HG03066 (cell line): ENCODE measurements around the gene GNS.
A peak's percentile ranks its signal among the peaks of the same experiment; 100 is the strongest.

Source experiments
- ATAC-seq: cut with Tn5 transposase; IDR thresholded peaks from one replicate; pipeline ENCODE4 v1.9.1; 2021; ENCODE audit warnings: low read depth; ENCODE audit not compliant: unreplicated experiment

GNS gene

DNA sequence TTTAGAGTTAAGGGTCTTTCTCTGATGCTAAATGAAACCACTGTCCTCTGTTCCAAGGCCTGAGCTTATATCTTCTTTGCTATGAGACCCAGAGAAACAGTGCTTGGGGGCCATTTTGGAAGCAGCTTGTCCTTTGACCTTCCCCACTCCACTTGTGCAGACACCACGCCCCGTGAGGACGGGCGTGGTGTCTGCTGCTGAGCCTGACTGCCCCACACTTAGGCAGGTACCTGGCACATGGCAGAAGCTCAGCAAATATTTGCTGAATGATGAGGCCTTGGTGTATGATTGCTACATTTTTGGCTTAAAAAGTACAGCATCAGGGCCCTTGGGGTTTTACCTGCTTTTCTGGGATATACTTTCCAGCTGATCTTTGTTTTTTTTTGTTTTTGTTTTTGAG is 79.0 kb downstream of the GNS start:
- ATAC-seq = no peak

DNA sequence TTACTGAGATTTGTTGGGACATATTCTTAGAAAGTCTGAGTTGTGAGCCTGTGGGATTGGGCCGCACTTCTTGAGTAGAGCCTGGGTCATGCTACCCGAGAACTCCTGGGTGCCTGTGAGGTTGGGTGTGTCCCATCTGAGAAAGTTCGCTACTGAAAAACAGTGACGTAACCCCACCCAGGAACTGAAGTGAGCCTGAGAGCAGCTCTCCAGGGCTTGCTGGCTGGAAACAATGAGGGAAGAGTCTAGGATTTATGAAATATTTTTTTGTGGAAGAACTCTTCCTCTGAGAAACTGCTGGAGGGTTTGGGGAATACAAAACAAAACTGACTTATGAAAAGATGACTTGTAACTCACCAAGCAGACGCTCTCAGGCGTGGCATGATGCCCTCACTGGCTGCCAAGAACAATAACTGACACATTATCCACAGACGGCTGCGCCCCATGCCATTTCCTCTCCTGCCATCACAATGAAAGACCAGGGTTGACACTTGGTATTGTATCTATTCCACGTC is 79.7 kb downstream of the GNS start:
- no peak for ATAC-seq

DNA sequence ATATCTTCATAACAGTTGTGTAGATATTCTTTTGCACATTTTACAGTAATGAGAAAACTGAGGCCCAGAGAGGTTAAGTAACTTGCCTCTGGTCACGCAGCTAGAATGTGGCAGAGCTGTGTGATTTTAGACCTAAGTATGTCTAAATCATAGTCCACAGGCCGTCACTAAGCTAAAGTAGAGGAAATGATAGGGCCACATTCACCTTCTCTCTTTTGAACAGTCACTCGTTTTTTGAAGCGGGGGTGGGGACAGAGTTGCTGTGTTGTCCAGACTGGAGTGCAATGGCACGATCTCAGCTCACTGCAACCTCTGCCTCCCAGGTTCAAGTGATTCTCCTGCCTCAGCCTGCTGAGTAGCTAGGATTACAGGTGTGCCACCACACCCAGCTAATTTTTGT is 80.4 kb downstream of the GNS start:
- ATAC-seq = no peak

DNA sequence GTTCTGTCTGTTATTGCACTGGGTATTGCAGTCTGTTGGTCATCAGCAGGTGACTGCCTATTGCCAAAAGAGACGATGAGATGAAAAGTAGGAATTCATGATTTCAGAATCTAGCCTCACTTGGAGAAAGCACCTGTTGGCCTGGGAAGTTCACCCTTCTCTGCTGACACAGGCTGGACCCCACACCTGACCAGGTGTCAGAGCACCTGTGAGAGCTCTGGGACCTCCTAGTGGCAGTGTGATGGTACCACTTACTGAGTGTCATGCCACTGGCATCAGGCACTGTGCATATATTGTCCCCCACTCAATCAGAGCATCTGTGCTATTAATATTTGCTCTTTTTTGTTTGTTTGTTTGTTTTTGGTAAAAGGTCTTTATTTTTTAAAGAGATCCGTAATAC is 81.0 kb downstream of the GNS start:
- no peak for ATAC-seq

DNA sequence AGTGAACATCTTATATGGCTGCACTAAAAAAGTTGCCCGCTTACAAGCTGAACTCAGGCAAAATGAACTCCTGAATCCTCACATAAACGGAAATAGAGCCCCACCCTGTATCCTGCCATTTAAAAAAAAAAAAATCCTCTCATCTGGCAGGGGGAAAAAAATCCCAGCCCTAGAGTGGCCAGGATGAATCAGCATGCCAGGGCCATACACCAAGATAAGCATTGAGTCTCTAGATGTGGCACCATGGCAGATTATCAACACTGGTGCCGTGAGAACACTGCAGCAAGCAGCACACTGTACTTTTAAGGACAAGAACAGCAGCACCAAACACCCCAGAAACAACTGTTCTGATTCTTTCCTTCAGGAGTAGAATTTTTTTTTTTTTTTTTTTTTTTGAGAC is 83.4 kb downstream of the GNS start:
- ATAC-seq = no peak

DNA sequence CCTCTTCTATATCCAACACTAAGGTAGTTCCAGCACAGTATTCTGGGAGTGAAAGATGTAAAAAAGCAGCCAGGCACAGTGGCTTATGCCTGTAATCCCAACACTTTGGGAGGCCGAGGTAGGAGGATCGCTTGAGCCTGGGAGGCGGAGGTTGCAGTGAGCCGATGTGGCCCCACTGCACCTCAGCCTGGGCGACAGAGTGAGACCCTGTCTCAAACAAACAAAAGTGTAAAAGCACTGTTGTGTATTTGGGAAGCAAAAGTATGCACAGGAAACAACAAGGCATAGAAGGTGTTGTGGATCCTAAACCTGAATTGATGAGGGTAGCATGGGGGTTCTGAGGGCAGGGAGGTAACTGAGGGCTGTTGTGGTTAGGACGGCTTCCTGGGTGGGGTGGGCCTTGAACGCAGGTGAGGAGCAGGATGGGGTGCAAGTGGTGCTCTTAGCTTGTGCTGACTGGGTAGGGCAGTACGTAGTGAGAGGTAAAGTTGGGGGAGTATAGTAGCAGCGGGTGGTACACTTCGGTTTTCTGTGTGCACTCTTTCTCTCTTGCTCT is 84.8 kb downstream of the GNS start:
- ATAC-seq = no peak

DNA sequence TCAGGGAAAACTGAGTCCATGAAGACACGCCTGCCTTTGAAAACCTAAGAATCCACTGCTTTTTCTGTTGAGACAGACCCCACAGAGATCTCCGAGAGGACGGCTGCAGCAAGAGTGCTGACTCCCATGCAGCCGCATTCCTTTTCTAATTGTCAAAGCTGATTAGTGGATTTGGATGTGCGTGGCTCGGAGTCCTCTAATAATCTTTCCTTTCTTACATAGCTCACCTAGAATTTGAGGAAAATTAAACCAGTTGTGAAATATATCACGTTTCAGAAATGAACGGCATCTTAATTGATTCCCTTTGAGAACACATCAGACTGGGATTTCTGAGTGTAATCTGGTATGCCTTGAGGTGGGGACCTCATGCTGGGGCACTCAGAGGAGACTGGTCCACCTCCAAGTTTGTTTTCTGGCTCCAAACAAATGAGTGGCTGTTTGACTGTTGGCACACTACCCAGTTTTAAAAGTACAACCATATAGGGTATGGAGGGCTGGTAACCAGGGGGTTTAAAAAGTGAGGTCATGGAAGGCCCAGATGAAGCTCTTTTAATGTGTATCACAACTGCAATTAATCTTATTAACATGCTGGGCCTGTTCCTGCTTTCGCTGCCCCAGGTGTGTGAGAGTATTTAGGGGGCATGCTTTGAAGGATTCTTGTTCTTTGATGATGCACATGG is 85.6 kb downstream of the GNS start:
- ATAC-seq = no peak

DNA sequence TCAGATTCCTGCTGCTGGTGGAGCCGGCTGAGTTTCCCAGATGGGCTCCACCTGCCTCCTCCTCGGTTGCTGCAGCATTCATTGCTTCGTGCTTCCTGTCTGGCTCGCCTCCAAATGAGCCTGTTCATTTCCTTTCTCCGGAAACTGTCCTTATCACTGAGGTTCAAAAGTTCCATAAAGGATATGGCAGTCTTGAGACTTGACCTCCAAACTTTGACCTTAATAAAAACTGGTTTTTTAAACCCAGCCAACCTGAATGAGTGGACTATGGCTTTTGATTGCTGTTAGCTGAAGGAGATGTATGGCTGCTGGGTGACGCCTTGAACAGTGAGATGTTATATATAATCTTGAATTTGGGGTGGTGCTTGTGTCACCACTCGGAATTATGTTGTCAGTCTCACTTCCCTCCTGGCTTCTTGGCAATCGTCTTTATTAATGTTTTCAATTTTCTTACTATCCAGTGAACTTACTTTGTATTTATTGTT is 86.2 kb downstream of the GNS start:
- no peak for ATAC-seq

DNA sequence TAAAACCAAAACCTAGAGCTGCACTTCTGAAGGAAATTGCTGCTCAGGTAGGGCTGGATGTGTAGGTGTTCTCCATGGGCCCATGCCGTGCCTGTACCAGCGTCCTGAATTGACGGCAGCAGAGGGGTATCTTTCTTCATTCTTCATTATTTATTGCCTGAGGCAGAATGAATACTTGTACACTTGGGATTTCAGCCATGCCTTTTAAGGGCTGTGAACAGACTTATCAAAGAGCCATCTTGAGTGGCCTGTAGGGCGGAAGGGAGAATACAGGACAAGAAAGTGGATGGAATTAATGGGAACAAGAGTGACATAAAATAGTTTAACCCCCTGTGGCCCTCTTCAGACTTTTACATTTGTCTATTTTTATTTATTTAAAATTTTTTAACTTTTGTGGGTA is 87.5 kb downstream of the GNS start:
- ATAC-seq = no peak

DNA sequence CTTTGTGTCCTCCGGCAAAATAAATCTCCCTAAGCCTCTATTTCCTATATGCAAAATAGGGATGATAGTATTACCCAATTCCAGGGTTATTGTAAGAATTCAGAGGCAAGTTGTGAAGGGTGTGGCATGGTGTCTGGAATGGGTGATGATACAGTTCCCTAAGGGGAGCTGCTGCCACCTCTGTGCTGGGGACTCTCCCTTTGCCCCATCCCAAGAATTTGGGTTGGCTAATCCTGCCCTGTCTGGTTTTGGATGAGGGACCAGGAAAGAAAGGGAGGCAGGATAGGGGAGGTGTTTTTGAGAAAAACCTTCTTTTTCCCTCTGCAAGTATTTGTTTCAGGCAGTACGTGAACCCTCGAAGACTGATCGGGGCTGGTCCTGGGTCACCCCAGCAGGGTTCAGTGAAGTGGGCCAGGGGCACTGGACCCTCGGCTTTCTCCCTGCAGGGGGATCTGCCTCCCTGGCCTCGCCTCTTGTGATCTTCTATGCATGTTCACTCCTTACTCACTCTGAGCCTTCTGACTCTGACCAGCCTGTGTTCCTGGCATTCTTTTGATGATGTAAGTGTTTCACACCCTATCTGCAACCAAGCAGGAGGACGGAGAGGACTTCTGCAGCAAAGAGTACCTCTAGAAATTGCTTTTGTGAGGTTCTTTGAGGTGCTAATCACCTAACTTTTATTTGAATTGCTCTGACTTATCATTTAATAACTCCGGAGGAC is 88.1 kb downstream of the GNS start:
- ATAC-seq = no peak

DNA sequence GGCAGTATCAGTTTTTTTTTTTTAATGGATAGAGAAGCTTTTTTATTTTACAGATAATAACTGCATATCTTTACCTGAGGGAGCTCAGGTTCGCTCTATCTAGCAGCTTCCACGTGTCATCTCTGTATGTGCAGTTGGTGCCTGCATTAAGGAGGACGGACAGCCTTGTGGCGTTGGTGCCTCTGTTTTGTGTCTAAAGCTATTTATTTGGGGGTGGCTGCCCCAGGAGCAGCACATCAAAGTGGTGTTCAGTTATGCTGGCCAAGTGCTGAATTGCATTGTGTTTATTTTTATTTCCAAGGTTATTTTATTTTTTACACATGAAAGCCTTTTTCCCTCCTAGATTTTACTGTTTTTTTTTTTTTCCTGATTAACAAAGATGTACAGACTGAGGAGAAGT is 89.2 kb downstream of the GNS start:
- ATAC-seq = no peak

DNA sequence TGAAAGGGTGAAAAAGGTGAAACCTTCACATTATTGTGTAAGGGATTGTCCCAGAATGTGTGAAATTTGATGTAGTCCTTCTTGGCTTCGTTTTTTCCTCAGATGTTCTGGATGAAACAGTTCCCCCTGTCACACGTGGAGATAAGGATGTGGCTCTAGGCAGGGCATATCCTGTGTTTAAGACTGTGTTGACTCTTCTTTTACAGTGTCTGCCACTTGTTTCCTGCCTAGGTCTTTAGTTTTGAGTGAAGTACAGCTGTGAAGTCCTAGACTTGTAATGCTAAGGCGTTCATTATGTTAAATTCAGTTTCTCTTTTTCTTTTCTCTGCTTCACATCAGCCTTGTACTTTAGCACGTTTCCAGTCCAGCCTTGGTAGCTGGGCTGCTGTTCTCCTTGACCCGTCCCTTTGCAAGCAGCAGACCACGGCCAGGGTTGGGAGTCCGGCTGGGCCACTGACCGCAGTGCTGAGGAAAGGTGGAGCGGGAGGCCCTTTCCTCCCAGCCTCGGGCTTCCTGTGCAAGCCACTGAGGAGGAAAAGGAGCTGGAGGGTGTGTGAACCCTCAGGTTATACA is 89.8 kb downstream of the GNS start:
- peak; percentile 69 for ATAC-seq

DNA sequence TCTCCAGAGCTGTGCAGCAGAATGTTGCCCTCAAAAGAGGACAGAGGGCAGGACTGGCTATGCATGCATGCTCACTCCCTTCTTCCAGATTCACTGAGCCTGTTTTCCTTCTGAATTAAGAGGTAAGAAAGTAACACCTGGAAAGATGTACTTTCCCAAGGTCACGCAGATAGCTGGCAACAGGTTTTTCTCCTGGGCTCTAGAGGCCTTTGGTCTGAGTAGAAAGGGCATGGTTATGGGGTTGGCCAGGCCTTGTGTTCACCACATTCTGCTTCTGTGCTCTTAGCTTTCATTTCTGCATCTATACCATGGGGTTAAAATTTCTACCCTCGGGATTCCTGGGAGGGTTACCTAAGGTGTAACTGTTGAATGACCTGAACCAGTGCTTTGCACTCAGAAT is 91.4 kb downstream of the GNS start:
- no peak for ATAC-seq

DNA sequence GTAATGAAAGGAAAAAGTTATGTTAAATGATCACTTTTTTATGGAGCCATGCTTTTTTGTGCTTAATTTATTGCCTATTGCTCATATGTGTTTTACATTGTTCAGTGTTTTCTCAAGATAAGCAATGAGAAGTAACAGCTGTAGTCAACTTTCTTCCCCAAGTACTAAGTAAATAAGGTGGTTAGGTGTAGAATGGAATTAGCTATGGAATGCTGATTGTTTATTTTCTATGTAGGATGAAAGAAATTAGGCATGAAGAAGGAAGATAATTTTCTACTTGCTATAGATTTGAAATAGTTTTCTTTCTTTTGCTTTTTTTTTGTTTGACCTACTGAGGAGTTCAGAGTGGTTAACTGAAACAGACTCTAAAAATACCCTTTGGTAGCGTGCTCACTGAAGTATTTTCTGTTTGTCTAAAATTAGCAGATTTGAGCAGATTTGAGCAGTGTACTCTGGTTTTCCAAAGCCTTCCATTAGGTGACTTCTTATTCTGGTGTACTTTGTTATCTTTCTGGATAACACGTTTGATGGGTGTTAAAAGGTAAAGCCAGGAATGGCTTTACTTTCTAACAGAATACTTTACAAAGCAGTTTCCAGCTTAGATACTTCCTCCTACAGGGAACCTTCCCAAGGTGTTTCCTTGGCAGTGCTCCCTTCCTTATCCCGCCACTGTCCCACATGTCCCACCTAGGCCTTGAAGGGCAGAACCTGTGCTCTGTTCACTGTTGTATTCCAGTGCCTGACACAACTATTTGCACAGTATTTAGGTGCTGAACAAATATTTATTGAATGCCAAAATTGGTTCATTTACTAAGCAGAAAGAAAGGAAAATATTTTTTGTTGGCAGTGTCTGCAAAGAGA is 92.9 kb downstream of the GNS start:
- peak; percentile 31 for ATAC-seq

DNA sequence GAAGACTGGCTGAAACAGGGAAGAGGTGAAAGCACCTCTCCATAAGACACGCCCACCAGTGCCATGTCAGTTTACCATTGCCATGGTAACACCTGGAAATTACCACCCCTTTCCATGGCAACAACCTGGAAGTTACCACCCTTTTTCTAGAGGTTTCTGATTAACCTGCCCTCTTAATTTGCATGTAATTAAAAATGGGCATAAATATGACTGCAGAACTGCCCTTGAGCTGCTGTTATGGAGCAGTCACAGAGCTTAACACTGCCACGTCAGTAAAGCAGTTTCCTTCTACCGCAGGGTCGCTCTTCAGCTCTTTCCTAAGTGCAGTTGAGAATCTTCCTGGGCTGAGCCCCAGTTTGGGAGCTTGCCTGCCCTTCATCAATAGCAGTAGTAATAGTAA is 93.7 kb downstream of the GNS start:
- peak; percentile 31 for ATAC-seq
